OCI-LY7 (cell line): Measurements from ENCODE around the gene RANBP17. TPM values are rescaled to one million over a fixed set of nuclear protein-coding genes. Genes with fewer than 3 reads are reported as not detected.

Source experiments
- BruUV-seq: library from RNA; stranded (reverse); fragments of 400-500 nt; replicated peaks from 2 replicates; lab custom pipeline; 2021; lab: Mats Ljungman, UMichigan
- CTCF ChIA-PET: fragments of 300-600 bp; sonication (Branson Sonifier 250); formaldehyde crosslinking; loops from one replicate; lab custom pipeline; 2022; ENCODE audit warnings: antibody characterized with exemption; ENCODE audit not compliant: unreplicated experiment; lab: Charles Lee
- POLR2A ChIA-PET: fragments of 300-600 bp; sonication (Branson Sonifier 250); formaldehyde crosslinking; loops from one replicate; lab custom pipeline; 2022; ENCODE audit warnings: antibody characterized with exemption; lab: Charles Lee
- DNase-seq: peaks from one replicate; pipeline ENCODE4 v3.0.0-alpha.2; 2015; ENCODE audit warnings: low spot score
- H2AFZ ChIP-seq: fragments of 200-600 bp; sonication (generic), shearing (Covaris generic); 2 replicates; pipeline ENCODE4 v1.6.1; 2014; ENCODE audit warnings: mild to moderate bottlenecking, antibody characterized with exemption, low read length, moderate library complexity
- H3K27ac ChIP-seq: fragments of 200-600 bp; sonication (generic); 2 replicates; pipeline ENCODE4 v1.5.1; 2014; ENCODE audit warnings: mixed run types, low read depth, mild to moderate bottlenecking, moderate library complexity, low read length, inconsistent platforms; ENCODE audit not compliant: poor library complexity, severe bottlenecking
- H3K36me3 ChIP-seq: fragments of 200-600 bp; sonication (generic); 2 replicates; pipeline ENCODE4 v1.6.1; 2014; ENCODE audit warnings: mild to moderate bottlenecking, antibody characterized with exemption, low read length, moderate library complexity, mixed read lengths; ENCODE audit not compliant: insufficient read depth
- H3K4me1 ChIP-seq: fragments of 200-600 bp; sonication (generic); 2 replicates; pipeline ENCODE4 v1.5.1; 2014; ENCODE audit warnings: mild to moderate bottlenecking, low read length; ENCODE audit not compliant: insufficient read depth, poor library complexity, severe bottlenecking
- H3K4me2 ChIP-seq: fragments of 200-600 bp; sonication (generic); 2 replicates; pipeline ENCODE4 v1.6.1; 2014; ENCODE audit warnings: mild to moderate bottlenecking, low read length
- H3K4me3 ChIP-seq: fragments of 200-600 bp; sonication (generic); 2 replicates; pipeline ENCODE4 v1.5.1; 2014; ENCODE audit warnings: mild to moderate bottlenecking, low read depth, low read length; ENCODE audit not compliant: poor library complexity, severe bottlenecking
- H3K79me2 ChIP-seq: fragments of 200-600 bp; sonication (generic); 2 replicates; pipeline ENCODE4 v1.6.1; 2016; ENCODE audit warnings: low read depth, mild to moderate bottlenecking, low read length, moderate library complexity, mixed read lengths; ENCODE audit not compliant: insufficient read depth
- H3K9me2 ChIP-seq: fragments of 200-600 bp; sonication (generic); 2 replicates; pipeline ENCODE4 v1.6.1; 2016; ENCODE audit warnings: mild to moderate bottlenecking, low read length, mixed read lengths; ENCODE audit not compliant: insufficient read depth
- H3K9me3 ChIP-seq: fragments of 200-600 bp; sonication (generic); 2 replicates; pipeline ENCODE4 v1.6.1; 2014; ENCODE audit warnings: mild to moderate bottlenecking, mixed run types, low read length, mixed read lengths
- H4K20me1 ChIP-seq: fragments of 200-600 bp; sonication (generic); 2 replicates; pipeline ENCODE4 v1.6.1; 2014; ENCODE audit warnings: mild to moderate bottlenecking, antibody characterized with exemption, low read length, moderate library complexity, mixed read lengths; ENCODE audit not compliant: insufficient read depth
- EZH2phosphoT487 ChIP-seq: fragments of 200-600 bp; sonication (generic); IDR thresholded peaks from 2 replicates; pipeline ENCODE4 v1.6.1; 2018; ENCODE audit warnings: low read depth, borderline replicate concordance, mild to moderate bottlenecking, mixed run types, antibody characterized with exemption, low read length, moderate library complexity, mixed read lengths
- intact Hi-C: fragments of 100-400 bp; cut with micrococcal nuclease; formaldehyde crosslinking; loops from one replicate; pipeline ENCODE4 v1.10.0; 2022; ENCODE audit not compliant: unreplicated experiment
- total RNA-seq, 2 experiments: library from RNA; depleted of rRNA in 1 of 2; stranded (reverse); fragments of >200 nt in 1 of 2; shearing (Covaris generic) in 1 of 2; gene quantifications; 2 replicates each; pipeline ENCODE4 v1.2.3, GENCODE V29; 2014 to 2022
- TF ChIP-seq, protein P1 (sequence below): fragments of 200-600 bp; sonication (generic); conservative IDR thresholded peaks from 2 replicates; pipeline ENCODE4 v1.5.1; 2014; ENCODE audit warnings: mild to moderate bottlenecking, antibody characterized with exemption, low read length, moderate library complexity, mixed read lengths

RANBP17 gene
- total RNA-seq, 2 experiments from 2014 or later: not detected

DNA sequence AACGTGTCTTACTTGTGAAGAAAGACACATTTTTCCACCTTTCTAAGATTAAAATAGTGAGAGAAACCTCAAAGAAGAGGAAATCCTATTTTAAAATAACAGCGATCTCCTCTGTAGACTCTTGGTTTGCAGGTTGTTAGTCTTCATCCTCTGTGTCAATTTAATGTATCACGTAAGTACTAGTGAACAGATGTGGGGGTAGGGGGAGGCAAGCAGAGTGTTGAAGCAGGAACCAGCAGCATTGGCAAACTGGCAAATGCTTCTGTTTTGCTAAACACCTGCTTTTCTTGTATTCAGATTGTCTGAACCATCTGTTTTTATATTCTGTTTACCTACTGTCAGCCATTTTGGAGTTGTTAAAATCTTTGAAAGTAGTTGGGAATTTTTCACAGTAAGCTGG lies 288.0 kb downstream of the RANBP17 start:
- H3K9me3 ChIP-seq: no peaks in the 10 kb centered on the region
- DNase-seq: no peak
- H3K4me1 ChIP-seq: no peaks in the 10 kb centered on the region
- H3K79me2 ChIP-seq: no peaks in the 10 kb centered on the region
- POLR2A ChIA-PET: interaction anchor here (0.7 kb wide), 1 partner anchor 231 kb away, joined by 4 read pairs; no protein-coding TSS in a partner anchor
- H4K20me1 ChIP-seq: no peaks in the 10 kb centered on the region
- H3K4me3 ChIP-seq: no peak overlapping the region
- H3K9me2 ChIP-seq: no peaks in the 10 kb centered on the region
- TF ChIP-seq, protein P1, sequence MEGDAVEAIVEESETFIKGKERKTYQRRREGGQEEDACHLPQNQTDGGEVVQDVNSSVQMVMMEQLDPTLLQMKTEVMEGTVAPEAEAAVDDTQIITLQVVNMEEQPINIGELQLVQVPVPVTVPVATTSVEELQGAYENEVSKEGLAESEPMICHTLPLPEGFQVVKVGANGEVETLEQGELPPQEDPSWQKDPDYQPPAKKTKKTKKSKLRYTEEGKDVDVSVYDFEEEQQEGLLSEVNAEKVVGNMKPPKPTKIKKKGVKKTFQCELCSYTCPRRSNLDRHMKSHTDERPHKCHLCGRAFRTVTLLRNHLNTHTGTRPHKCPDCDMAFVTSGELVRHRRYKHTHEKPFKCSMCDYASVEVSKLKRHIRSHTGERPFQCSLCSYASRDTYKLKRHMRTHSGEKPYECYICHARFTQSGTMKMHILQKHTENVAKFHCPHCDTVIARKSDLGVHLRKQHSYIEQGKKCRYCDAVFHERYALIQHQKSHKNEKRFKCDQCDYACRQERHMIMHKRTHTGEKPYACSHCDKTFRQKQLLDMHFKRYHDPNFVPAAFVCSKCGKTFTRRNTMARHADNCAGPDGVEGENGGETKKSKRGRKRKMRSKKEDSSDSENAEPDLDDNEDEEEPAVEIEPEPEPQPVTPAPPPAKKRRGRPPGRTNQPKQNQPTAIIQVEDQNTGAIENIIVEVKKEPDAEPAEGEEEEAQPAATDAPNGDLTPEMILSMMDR: no peak
- no peak for TF ChIP-seq EZH2phosphoT487
- H3K36me3 ChIP-seq: no peaks in the 10 kb centered on the region
- H3K27ac ChIP-seq: no peak overlapping the region
- CTCF ChIA-PET: no interaction called here
- no peak overlapping the region for H2AFZ ChIP-seq
- intact Hi-C loops: no loop called here
- no TSS peak for BruUV-seq
- no peak overlapping the region for H3K4me2 ChIP-seq

DNA sequence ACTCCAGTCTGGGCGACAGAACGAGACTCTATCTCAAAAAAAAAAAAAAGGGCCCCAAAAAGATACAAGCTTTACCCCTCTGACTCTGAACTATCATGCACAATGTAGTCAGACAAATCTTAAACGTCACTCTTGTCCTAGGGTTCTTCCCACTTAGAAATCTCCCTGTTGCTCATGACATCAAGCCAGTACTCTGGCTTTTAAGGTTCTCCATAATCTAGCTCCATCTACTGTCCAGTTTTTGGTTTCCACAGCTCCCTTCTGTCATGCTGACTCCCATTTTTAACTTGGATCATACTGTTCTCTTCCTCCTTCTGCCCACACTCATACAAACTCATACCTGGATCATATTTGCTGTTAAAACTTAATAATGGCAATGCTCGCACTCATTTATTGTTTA lies 290.6 kb downstream of the RANBP17 start:
- no TSS peak for BruUV-seq
- Histone ChIP-seq H3K9me3 (no peaks in the 10 kb centered on the region), H3K9me2 (no peaks in the 10 kb centered on the region), H3K27ac (no peak overlapping the region), H4K20me1 (no peaks in the 10 kb centered on the region), H3K79me2 (no peaks in the 10 kb centered on the region), H3K4me2 (no peak overlapping the region), H3K4me3 (no peak overlapping the region), H3K36me3 (no peaks in the 10 kb centered on the region), H2AFZ (no peak overlapping the region), H3K4me1 (no peaks in the 10 kb centered on the region)
- TF ChIP-seq, protein P1: peak; percentile 30; the same call in 1 of the 2 replicates
- TF ChIP-seq EZH2phosphoT487: no peak
- DNase-seq: no peak
- POLR2A ChIA-PET: interaction anchor here (0.7 kb wide), 2 partner anchors 33 to 1717 kb away, joined by 3 read pairs; no protein-coding TSS in a partner anchor
- CTCF ChIA-PET: no interaction called here
- intact Hi-C loops: no loop called here

DNA sequence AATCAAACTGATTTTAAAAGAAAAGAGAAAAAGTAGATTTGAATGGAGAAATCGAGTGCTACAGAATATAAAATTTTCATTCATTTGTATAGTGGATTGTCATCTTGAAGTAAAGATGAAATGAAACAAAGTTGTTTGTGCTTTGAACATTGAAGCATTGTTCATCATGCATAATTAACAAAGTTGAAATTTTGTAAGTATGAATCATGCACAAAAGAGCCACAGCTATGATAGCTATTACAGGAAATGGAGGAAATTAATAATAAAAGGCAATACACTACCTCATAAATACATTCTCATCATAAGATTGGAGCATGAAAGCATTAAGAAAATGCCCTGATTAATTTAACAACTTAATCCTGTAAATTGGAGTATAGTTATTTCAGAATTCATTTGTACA lies 293.8 kb downstream of the RANBP17 start:
- Histone ChIP-seq H3K27ac (no peak overlapping the region), H3K9me3 (no peaks in the 10 kb centered on the region), H3K9me2 (no peaks in the 10 kb centered on the region), H3K79me2 (no peaks in the 10 kb centered on the region), H2AFZ (no peak overlapping the region), H3K36me3 (no peaks in the 10 kb centered on the region), H3K4me3 (no peak overlapping the region), H3K4me2 (no peak overlapping the region), H4K20me1 (no peaks in the 10 kb centered on the region), H3K4me1 (no peaks in the 10 kb centered on the region)
- no peak for DNase-seq
- ChIA-PET POLR2A (no interaction called here), CTCF (no interaction called here)
- intact Hi-C loops: no loop called here
- TF ChIP-seq EZH2phosphoT487: no peak
- TF ChIP-seq, protein P1: no peak
- no TSS peak for BruUV-seq
